HCT116 (cell line): ENCODE data around the gene TEX9.

Experiments used
- ATF3 ChIP-seq: IDR thresholded peaks from 2 replicates; pipeline ENCODE4 v1.6.1; 2012
- CEBPB ChIP-seq: IDR thresholded peaks from 2 replicates; pipeline ENCODE4 v1.6.1; 2012; ENCODE audit warnings: low read depth
- CTCF ChIP-seq, 3 experiments: fragments of 200-600 bp in 1 of 3; sonication (generic) in 1 of 3; IDR thresholded peaks in 2 of 3; conservative IDR thresholded peaks in 1 of 3; 2 replicates each; pipeline ENCODE4 v1.5.1; 2012 to 2017; ENCODE audit warnings: low read depth in 2 of 3, low read length in 2 of 3, antibody characterized with exemption in 1 of 3, borderline replicate concordance in 1 of 3, control low read depth in 1 of 3, mild to moderate bottlenecking in 1 of 3, mixed read lengths in 1 of 3, mixed run types in 1 of 3, moderate library complexity in 1 of 3; ENCODE audit not compliant: insufficient read depth in 1 of 3
- EZH2 ChIP-seq: fragments of 200-600 bp; sonication (generic); IDR thresholded peaks from 2 replicates; pipeline ENCODE4 v1.6.1; 2017; ENCODE audit warnings: antibody characterized with exemption, mixed run types
- FOSL1 ChIP-seq: IDR thresholded peaks from 2 replicates; pipeline ENCODE4 v1.6.1; 2012; ENCODE audit warnings: low read depth
- POLR2A ChIP-seq: IDR thresholded peaks from 2 replicates; pipeline ENCODE4 v1.7.0; 2011; ENCODE audit warnings: borderline replicate concordance; ENCODE audit not compliant: insufficient read depth, insufficient read length; ENCODE audit errors: extremely low read depth
- POLR2AphosphoS5 ChIP-seq: IDR thresholded peaks from 2 replicates; pipeline ENCODE4 v1.6.1; 2011; ENCODE audit warnings: mild to moderate bottlenecking, low read depth, low read length, moderate library complexity
- RAD21 ChIP-seq: IDR thresholded peaks from 2 replicates; pipeline ENCODE4 v1.6.1; 2012; ENCODE audit warnings: low read depth, mild to moderate bottlenecking
- YY1 ChIP-seq: IDR thresholded peaks from 2 replicates; pipeline ENCODE4 v1.6.1; 2011; ENCODE audit warnings: low read length, low read depth, moderate library complexity, mild to moderate bottlenecking; ENCODE audit not compliant: insufficient replicate concordance; ENCODE audit errors: extremely low read depth
- TF ChIP-seq, protein P1 (sequence below): IDR thresholded peaks from 2 replicates; pipeline ENCODE4 v1.6.1; 2012; ENCODE audit warnings: low read depth

DNA sequence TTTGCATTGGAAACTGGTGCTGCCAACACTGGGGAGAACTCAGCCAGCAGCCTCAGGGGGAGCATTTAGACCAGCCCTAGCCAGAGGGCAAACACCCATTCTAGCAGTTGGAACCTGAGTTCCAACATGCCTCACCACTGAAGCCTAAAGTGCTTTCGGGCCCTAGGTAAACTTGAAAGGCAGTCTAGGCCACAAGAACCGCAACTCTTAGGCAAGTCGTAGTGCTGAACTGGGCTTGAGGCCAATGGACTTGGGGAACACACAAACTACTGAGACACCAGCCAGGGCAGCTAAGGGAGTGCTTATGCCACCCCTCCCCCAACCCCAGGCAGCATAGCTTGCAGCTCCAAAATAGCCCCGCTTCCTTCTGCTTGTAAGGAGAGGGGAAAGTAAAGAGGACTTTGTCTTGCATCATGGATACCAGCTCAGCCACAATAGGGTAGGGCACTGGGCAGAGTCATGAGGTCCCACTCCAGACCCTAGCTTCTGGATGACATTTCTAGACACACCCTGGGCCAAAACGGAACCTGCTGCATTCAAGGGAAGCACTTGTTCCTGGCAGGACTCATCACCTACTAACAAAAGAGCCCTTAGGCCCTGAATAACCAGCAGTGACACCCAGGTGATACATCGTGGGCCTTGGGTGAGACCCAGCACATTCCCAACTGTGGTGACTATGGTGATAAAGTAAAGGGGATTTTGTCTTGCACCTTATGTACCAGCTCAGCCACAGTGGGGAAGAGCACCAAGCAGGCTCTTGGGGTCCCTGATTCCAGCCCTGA, 37.3 kb upstream of the TEX9 start:
- TF ChIP-seq CTCF (IDR thresholded peaks at IDR 0.05 in 2 of 3, conservative IDR thresholded peaks at IDR 0.05 in 1 of 3; ENCODE audit: borderline replicate concordance in 1 of 3, insufficient read depth in 1 of 3, low read depth in 2 of 3, low read length in 2 of 3) (no peak), POLR2AphosphoS5 (no peak), YY1 (no peak), POLR2A (no peak), ATF3 (no peak), FOSL1 (no peak), CEBPB (no peak), EZH2 (no peak), RAD21 (no peak)
- TF ChIP-seq, protein P1, sequence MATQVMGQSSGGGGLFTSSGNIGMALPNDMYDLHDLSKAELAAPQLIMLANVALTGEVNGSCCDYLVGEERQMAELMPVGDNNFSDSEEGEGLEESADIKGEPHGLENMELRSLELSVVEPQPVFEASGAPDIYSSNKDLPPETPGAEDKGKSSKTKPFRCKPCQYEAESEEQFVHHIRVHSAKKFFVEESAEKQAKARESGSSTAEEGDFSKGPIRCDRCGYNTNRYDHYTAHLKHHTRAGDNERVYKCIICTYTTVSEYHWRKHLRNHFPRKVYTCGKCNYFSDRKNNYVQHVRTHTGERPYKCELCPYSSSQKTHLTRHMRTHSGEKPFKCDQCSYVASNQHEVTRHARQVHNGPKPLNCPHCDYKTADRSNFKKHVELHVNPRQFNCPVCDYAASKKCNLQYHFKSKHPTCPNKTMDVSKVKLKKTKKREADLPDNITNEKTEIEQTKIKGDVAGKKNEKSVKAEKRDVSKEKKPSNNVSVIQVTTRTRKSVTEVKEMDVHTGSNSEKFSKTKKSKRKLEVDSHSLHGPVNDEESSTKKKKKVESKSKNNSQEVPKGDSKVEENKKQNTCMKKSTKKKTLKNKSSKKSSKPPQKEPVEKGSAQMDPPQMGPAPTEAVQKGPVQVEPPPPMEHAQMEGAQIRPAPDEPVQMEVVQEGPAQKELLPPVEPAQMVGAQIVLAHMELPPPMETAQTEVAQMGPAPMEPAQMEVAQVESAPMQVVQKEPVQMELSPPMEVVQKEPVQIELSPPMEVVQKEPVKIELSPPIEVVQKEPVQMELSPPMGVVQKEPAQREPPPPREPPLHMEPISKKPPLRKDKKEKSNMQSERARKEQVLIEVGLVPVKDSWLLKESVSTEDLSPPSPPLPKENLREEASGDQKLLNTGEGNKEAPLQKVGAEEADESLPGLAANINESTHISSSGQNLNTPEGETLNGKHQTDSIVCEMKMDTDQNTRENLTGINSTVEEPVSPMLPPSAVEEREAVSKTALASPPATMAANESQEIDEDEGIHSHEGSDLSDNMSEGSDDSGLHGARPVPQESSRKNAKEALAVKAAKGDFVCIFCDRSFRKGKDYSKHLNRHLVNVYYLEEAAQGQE: no peak
